HG02870 (cell line): ENCODE data around the gene LYSMD2.
A peak's percentile ranks its signal among the peaks of the same experiment; 100 is the strongest.
"Not testable (repeated sequence)": the region's sequence is repeated elsewhere in the genome, so short reads cannot be mapped to it uniquely, and the experiment has no call there.

Experiments
- ATAC-seq: cut with Tn5 transposase; IDR thresholded peaks from one replicate; pipeline ENCODE4 v1.9.1; 2021; ENCODE audit warnings: mild to moderate bottlenecking, moderate library complexity; ENCODE audit not compliant: unreplicated experiment

The LYSMD2 gene

GRCh38 chr15:51737522-51738305, at the start of gene LYSMD2:
Gene LYSMD2 (minus strand): TSS chr15:51737655. CDS start chr15:51737622, 33 bp downstream.
- peak; percentile 35 for ATAC-seq

- not testable (repeated sequence) for ATAC-seq
Observed at GRCh38 chr15:51787130-51787529, 49.7 kb upstream of the LYSMD2 start.

- no peak for ATAC-seq
Observed at GRCh38 chr15:51783967-51784366, 46.5 kb upstream of the LYSMD2 start.

GRCh38 chr15:51782357-51782896, 45.0 kb upstream of the LYSMD2 start:
- no peak for ATAC-seq

- ATAC-seq = no peak
Observed at GRCh38 chr15:51781506-51781905, 44.1 kb upstream of the LYSMD2 start.

GRCh38 chr15:51780636-51781035, 43.2 kb upstream of the LYSMD2 start:
- ATAC-seq = no peak

GRCh38 chr15:51776952-51777569, 39.6 kb upstream of the LYSMD2 start:
- ATAC-seq = no peak

- ATAC-seq = no peak
Observed at GRCh38 chr15:51775967-51776816, 38.7 kb upstream of the LYSMD2 start.

GRCh38 chr15:51774916-51775315, 37.5 kb upstream of the LYSMD2 start:
- no peak for ATAC-seq

GRCh38 chr15:51771773-51772172, 34.3 kb upstream of the LYSMD2 start:
- ATAC-seq = no peak

GRCh38 chr15:51770902-51771301, 33.4 kb upstream of the LYSMD2 start:
- ATAC-seq = no peak

GRCh38 chr15:51768018-51768417, 30.6 kb upstream of the LYSMD2 start:
- no peak for ATAC-seq

GRCh38 chr15:51766341-51766740, 28.9 kb upstream of the LYSMD2 start:
- ATAC-seq = no peak

GRCh38 chr15:51765751-51766150, 28.3 kb upstream of the LYSMD2 start:
- ATAC-seq = no peak

GRCh38 chr15:51760805-51761204, 23.4 kb upstream of the LYSMD2 start:
- no peak for ATAC-seq

- no peak for ATAC-seq
Observed at GRCh38 chr15:51759557-51760070, 22.2 kb upstream of the LYSMD2 start.

- ATAC-seq = no peak
Observed at GRCh38 chr15:51758645-51759044, 21.2 kb upstream of the LYSMD2 start.

GRCh38 chr15:51757450-51757849, 20.0 kb upstream of the LYSMD2 start:
- ATAC-seq = no peak

GRCh38 chr15:51756482-51756881, 19.0 kb upstream of the LYSMD2 start:
- no peak for ATAC-seq

- no peak for ATAC-seq
Observed at GRCh38 chr15:51755790-51756189, 18.3 kb upstream of the LYSMD2 start.

- no peak for ATAC-seq
Observed at GRCh38 chr15:51754267-51754666, 16.8 kb upstream of the LYSMD2 start.
